KOPT-K1 (cell line): ENCODE measurements around the gene EXTL2.
"Not testable (repeated sequence)": the region's sequence is repeated elsewhere in the genome, so short reads cannot be mapped to it uniquely, and the experiment has no call there.

ENCODE experiments used
- H3K27ac ChIP-seq: fragments of 200-600 bp; sonication (generic); 2 replicates; pipeline ENCODE4 v1.5.1; 2016; ENCODE audit warnings: antibody characterized with exemption, mild to moderate bottlenecking, low read depth, low read length; ENCODE audit not compliant: poor library complexity, severe bottlenecking
- H3K36me3 ChIP-seq: fragments of 200-600 bp; sonication (generic); 2 replicates; pipeline ENCODE4 v1.5.1; 2017; ENCODE audit warnings: antibody characterized with exemption, mild to moderate bottlenecking, low read length, moderate library complexity; ENCODE audit not compliant: insufficient read depth
- H3K9me3 ChIP-seq: fragments of 200-600 bp; sonication (generic); 2 replicates; pipeline ENCODE4 v1.5.1; 2017; ENCODE audit warnings: antibody characterized with exemption, low read length, mild to moderate bottlenecking; ENCODE audit not compliant: insufficient read depth, poor library complexity, severe bottlenecking

The EXTL2 gene

GRCh38 chr1:100921110-100921706 lies 26.6 kb upstream of the EXTL2 start:
- peaks cover 91% of the 10 kb centered on the region for H3K36me3 ChIP-seq
- H3K27ac ChIP-seq = peak overlapping the region; percentile 29

DNA sequence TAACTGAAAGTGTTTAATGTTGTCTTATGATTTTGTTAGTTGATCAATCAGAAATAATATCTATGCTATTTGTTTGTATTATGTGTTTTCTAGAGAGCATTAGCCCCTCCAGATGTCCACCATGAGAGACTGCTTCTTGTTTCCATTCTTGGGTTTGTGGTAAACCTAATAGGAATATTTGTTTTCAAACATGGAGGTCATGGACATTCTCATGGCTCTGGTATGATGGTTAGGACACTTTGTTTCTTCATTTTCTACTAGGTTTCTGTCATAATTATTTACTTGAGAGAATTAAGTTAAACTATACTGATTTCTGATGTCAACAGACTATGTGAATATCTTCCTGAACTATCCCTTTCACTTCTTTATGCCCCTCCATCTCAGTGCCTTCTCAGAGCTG lies 17.4 kb upstream of the EXTL2 start:
- Histone ChIP-seq H3K27ac (no peak overlapping the region), H3K9me3 (no peaks in the 10 kb centered on the region), H3K36me3 (peaks cover 99% of the 10 kb centered on the region)

More at GRCh38 chr1:100921110-100921706, 26.6 kb upstream of the EXTL2 start:
- peaks cover 6% of the 10 kb centered on the region for H3K9me3 ChIP-seq

- Histone ChIP-seq H3K36me3 (peaks cover 99% of the 10 kb centered on the region), H3K27ac (no peak overlapping the region), H3K9me3 (peaks cover 16% of the 10 kb centered on the region)
These were observed 14.4 kb upstream of the EXTL2 start for GRCh38 chr1:100909018-100909417.

DNA sequence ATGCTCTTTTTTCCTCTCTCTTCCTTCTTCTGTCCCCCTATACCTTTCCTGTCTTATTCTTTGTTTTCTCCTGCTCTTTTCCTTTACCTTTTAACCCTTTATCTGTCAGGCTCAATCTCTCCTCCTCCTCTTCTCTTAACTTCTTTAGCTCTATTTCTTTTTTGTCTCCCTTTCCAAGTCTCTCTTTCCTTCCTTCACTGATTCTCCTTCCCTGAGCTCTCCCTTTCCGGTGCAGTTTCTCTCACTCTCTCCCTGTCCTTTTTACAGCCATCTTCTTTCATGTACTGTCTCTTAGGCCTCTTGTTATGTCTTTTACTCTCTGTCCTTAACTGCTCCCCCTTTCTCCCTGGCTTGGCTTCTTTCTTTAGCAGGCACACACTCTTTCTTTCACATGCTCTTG lies 13.2 kb upstream of the EXTL2 start:
- Histone ChIP-seq H3K36me3 (peaks cover 94% of the 10 kb centered on the region), H3K9me3 (peaks cover 16% of the 10 kb centered on the region), H3K27ac (no peak overlapping the region)

DNA sequence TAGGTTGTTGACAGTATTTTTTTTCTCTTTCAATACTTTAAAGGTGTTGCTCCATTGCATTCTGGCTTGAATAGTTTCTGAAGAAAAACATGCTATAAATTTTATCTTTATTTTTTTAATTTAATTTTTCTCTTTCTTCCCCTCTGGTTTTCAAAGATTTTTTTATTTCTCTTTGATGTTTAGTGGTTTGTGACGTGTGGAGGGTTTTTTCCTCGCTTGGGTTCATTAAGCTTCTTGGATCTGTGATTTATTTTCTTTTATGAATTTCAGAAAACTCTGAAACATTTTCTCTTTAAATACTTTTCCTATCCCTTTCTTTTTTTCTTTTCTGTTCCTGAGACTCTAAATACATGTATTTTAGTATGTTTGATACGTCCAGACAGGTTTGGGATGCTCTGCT lies 10.5 kb upstream of the EXTL2 start:
- peaks cover 16% of the 10 kb centered on the region for H3K9me3 ChIP-seq
- no peak overlapping the region for H3K27ac ChIP-seq
- H3K36me3 ChIP-seq = peaks cover 88% of the 10 kb centered on the region

DNA sequence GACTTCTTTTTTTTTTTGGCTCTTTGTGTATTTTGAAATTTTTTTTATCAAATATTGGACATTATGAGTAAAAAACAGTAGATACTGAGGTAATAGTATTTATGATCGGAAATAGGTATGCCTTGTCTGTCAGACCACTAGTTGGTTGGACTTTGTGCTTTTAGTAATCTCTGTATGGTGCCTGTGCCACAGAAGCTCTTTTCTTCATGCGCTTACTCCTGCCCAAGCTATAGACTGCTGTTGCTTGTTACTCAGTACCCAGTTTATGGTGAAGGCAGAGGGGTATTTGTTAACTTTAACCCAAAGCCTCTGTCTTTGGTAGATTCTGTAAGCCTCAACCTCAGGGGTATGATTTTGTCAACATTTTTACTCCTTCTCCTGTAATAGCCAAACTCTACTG lies 9.9 kb upstream of the EXTL2 start:
- H3K9me3 ChIP-seq = peaks cover 16% of the 10 kb centered on the region
- H3K27ac ChIP-seq = no peak overlapping the region
- H3K36me3 ChIP-seq = peaks cover 88% of the 10 kb centered on the region

- peaks cover 88% of the 10 kb centered on the region for H3K36me3 ChIP-seq
- no peak overlapping the region for H3K27ac ChIP-seq
These were observed 9.1 kb upstream of the EXTL2 start for GRCh38 chr1:100903777-100904176.

GRCh38 chr1:100902365-100902764 lies 7.7 kb upstream of the EXTL2 start:
- Histone ChIP-seq H3K36me3 (peaks cover 86% of the 10 kb centered on the region), H3K9me3 (peaks cover 16% of the 10 kb centered on the region), H3K27ac (no peak overlapping the region)

More at GRCh38 chr1:100903777-100904176, 9.1 kb upstream of the EXTL2 start:
- H3K9me3 ChIP-seq = peaks cover 16% of the 10 kb centered on the region

- Histone ChIP-seq H3K9me3 (no peaks in the 10 kb centered on the region), H3K27ac (peak overlapping the region; percentile 83), H3K36me3 (peaks cover 47% of the 10 kb centered on the region)
These were observed 1.9 kb upstream of the EXTL2 start for GRCh38 chr1:100896481-100896982.

DNA sequence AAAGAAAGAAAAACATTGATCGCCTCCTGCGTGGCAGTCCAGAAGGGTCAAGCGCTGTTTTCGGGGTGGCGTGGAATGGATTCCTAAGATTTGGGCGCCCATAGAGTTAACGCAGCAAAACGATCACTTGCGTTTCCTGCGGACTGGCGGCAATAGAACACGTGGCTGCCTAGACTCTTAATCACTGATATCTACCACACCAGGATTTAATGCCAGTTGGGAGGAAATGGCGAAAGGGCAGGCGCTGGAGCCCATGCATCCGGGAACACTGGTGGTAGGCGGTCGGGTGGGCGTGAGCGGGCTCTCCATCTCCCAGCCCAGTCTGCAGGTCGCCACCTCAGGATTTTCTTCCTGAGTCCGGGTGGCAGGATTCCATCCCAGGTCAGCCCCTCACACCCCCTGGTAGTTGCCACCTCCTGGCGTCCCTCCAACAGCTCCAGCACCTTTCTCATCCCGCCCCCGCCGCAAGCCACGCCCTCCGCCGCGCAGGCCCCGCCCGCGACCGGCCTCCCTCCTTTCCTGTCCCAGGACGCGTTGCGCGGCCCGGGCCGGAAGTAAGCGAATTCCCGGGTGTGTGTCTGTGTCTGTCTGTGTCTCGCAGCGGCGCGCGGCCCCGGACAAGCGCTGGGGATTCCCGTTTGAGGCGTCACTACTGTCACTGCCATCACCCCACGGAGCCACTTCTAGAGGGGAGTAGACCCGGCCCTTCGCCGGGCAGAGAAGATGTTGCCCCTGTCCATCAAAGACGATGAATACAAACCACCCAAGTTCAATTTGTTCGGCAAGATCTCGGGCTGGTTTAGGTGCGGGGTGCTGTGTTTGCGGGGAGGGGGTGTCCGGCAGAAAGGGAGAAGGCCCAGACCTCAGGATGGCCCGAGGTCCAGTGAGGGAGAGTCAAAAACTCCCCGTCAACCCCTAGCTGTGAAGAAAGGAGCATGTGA lies 1.2 kb upstream of the EXTL2 start, which contains the start of gene SLC30A7:
SLC30A7 (plus strand) TSS at position 551 of the 941 bp plus-strand sequence; CDS start at position 724, 173 bp downstream.
- Histone ChIP-seq H3K9me3 (peaks cover 7% of the 10 kb centered on the region), H3K27ac (peak within 1 kb of the TSS; percentile 83), H3K36me3 (peaks cover 46% of the 10 kb centered on the region)

GRCh38 chr1:100893718-100894117 lies 924 bp downstream of the EXTL2 start:
- Histone ChIP-seq H3K27ac (peak overlapping the region; percentile 83), H3K9me3 (peaks cover 28% of the 10 kb centered on the region), H3K36me3 (peaks cover 34% of the 10 kb centered on the region)

DNA sequence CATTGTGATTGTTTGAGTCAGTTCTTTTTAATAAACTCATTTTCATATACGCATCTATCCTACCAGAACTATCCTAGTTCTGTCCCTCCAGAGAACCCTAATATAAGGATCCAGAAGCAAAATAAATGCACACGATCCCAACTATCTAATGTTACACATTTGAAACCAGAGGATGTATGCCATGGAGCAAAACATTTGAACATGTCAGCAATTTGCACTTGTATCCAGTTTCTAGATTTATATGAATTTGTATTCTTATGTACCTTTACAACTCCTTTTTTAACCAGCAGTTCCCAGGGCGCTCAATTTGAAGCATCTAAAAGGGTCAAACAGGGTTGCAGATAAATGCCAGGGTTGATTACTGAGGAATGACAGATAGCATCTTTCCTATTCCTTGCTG lies 2.1 kb downstream of the EXTL2 start:
- peaks cover 36% of the 10 kb centered on the region for H3K36me3 ChIP-seq
- H3K9me3 ChIP-seq = peaks cover 39% of the 10 kb centered on the region
- no peak overlapping the region for H3K27ac ChIP-seq

DNA sequence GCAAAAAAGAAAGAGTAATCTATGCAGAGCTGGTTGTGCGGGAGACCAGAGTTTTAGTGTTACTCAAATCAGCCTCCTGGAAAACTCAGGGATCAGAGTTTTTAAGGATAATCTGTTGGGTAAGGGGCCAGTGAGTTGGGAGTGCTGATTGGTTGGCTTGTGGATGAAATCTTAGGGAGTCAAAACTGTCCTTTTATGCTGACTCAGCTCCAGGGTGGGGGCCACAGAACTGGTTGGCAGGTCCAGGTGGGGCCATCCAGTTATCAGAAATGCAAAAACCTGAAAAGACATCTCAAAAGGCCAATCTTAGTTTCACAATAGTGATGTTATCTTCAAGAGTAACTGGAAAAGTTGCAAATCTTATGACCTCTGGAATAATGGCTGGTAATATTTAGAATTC lies 3.3 kb downstream of the EXTL2 start:
- Histone ChIP-seq H3K9me3 (peaks cover 39% of the 10 kb centered on the region), H3K36me3 (peaks cover 31% of the 10 kb centered on the region), H3K27ac (no peak overlapping the region)

GRCh38 chr1:100889869-100890482 lies 4.7 kb downstream of the EXTL2 start:
- H3K27ac ChIP-seq = not testable (repeated sequence)
- H3K9me3 ChIP-seq = peaks cover 39% of the 10 kb centered on the region
- peaks cover 31% of the 10 kb centered on the region for H3K36me3 ChIP-seq

- peaks cover 39% of the 10 kb centered on the region for H3K9me3 ChIP-seq
- not testable (repeated sequence) for H3K27ac ChIP-seq
- H3K36me3 ChIP-seq = peaks cover 31% of the 10 kb centered on the region
These were observed 5.6 kb downstream of the EXTL2 start for GRCh38 chr1:100889007-100889406.
